HCT116 (cell line): ENCODE results near the gene NPC2. TPM values are rescaled to one million over a fixed set of nuclear protein-coding genes. Genes with fewer than 3 reads are reported as not detected.

Experiments
- ATAC-seq: fragments of 200-7000 bp; cut with Tn5 transposase; 2 replicates; pipeline ENCODE4 v1.9.1; 2020; ENCODE audit warnings: mild to moderate bottlenecking, moderate library complexity
- BruUV-seq: library from RNA; stranded (reverse); fragments of 400-500 nt; replicated peaks from 2 replicates; lab custom pipeline; 2021; lab: Mats Ljungman, UMichigan
- CTCF ChIA-PET: fragments of 300-600 bp; sonication (Branson Sonifier 250); formaldehyde crosslinking; loops from one replicate; lab custom pipeline; 2021; ENCODE audit warnings: antibody characterized with exemption; lab: Charles Lee
- POLR2A ChIA-PET: fragments of 300-600, 350-600 bp; sonication (Branson Sonifier 250); formaldehyde crosslinking; loops from one replicate; lab custom pipeline; 2021; ENCODE audit warnings: antibody characterized with exemption; lab: Charles Lee
- RAD21 ChIA-PET, 2 experiments: fragments of 300-600 bp; sonication (Branson Sonifier 250); formaldehyde crosslinking; loops; one replicate each; lab custom pipeline; 2023; ENCODE audit warnings: low total read pairs in 2 of 2; ENCODE audit not compliant: uncharacterized antibody in 2 of 2, unreplicated experiment in 2 of 2, low non-redundant PET in 1 of 2; lab: Charles Lee
- DNase-seq: peaks from one replicate; pipeline ENCODE4 v3.0.0-alpha.2; 2010; ENCODE audit warnings: low read depth, low spot score
- H2AFZ ChIP-seq: fragments of 200-600 bp; shearing (Covaris generic), sonication (generic); 2 replicates; pipeline ENCODE4 v1.6.1; 2017; ENCODE audit warnings: low read depth, mixed run types, mixed read lengths, antibody characterized with exemption, low read length; ENCODE audit not compliant: poor library complexity, severe bottlenecking
- H3K27ac ChIP-seq: 2 replicates; pipeline ENCODE4 v1.5.1; 2012; ENCODE audit warnings: low read depth, low read length
- H3K27me3 ChIP-seq: fragments of 200-600 bp; sonication (generic); 2 replicates; pipeline ENCODE4 v1.6.1; 2016; ENCODE audit warnings: mixed run types, low read length, mixed read lengths; ENCODE audit not compliant: insufficient read depth
- H3K36me3 ChIP-seq, 2 experiments: fragments of 200-500 bp in 1 of 2; fragments of 200-600 bp in 1 of 2; sonication (Bioruptor generic) in 1 of 2; sonication (generic) in 1 of 2; 2 replicates each; pipeline versions ENCODE4 v1.5.1 to v1.6.1; 2014 to 2016; ENCODE audit warnings: low read length in 2 of 2, inconsistent platforms in 1 of 2, mixed read lengths in 1 of 2, mixed run types in 1 of 2; ENCODE audit not compliant: insufficient read depth in 2 of 2, control insufficient read depth in 1 of 2
- H3K4me1 ChIP-seq, 2 experiments: fragments of 200-600 bp in 1 of 2; sonication (generic) in 1 of 2; 2 replicates each; pipeline versions ENCODE4 v1.5.1 to v1.6.1; 2012 to 2017; ENCODE audit warnings: low read length in 2 of 2, inconsistent platforms in 1 of 2, mild to moderate bottlenecking in 1 of 2, mixed read lengths in 1 of 2, mixed run types in 1 of 2, moderate library complexity in 1 of 2; ENCODE audit not compliant: insufficient read depth in 2 of 2, control insufficient read depth in 1 of 2
- H3K4me2 ChIP-seq: fragments of 200-600 bp; sonication (generic); 2 replicates; pipeline ENCODE4 v1.6.1; 2017; ENCODE audit warnings: mixed run types, low read length, mixed read lengths
- H3K4me3 ChIP-seq, 2 experiments: fragments of 200-600 bp in 1 of 2; sonication (generic) in 1 of 2; replicated peaks in 1 of 2; 2 replicates each; pipeline ENCODE4 v1.5.1; 2011 to 2016; ENCODE audit warnings: low read length in 2 of 2, control low read depth in 1 of 2, low read depth in 1 of 2, mild to moderate bottlenecking in 1 of 2, mixed read lengths in 1 of 2, mixed run types in 1 of 2
- H3K79me2 ChIP-seq: fragments of 200-600 bp; sonication (generic); 2 replicates; pipeline ENCODE4 v1.6.1; 2017; ENCODE audit warnings: mild to moderate bottlenecking, mixed run types, low read length, moderate library complexity, mixed read lengths; ENCODE audit not compliant: insufficient read depth
- H3K9ac ChIP-seq: fragments of 200-600 bp; sonication (generic); 2 replicates; pipeline ENCODE4 v1.6.1; 2016; ENCODE audit warnings: low read length, mixed read lengths
- H3K9me2 ChIP-seq: fragments of 200-600 bp; sonication (generic), shearing (Covaris generic); 2 replicates; pipeline ENCODE4 v1.6.1; 2017; ENCODE audit warnings: mixed run types, mild to moderate bottlenecking, moderate library complexity; ENCODE audit not compliant: insufficient read depth
- H3K9me3 ChIP-seq, 2 experiments: fragments of 200-500 bp in 1 of 2; fragments of 200-600 bp in 1 of 2; sonication (Bioruptor generic) in 1 of 2; sonication (generic) in 1 of 2; 2 replicates each; pipeline ENCODE4 v1.6.1; 2014 to 2017; ENCODE audit warnings: low read length in 2 of 2, mixed read lengths in 2 of 2, inconsistent platforms in 1 of 2, low read depth in 1 of 2, mild to moderate bottlenecking in 1 of 2, mixed run types in 1 of 2, moderate library complexity in 1 of 2; ENCODE audit not compliant: control insufficient read depth in 1 of 2, insufficient read depth in 1 of 2
- H4K20me1 ChIP-seq: fragments of 200-600 bp; sonication (generic), shearing (Covaris generic); 2 replicates; pipeline ENCODE4 v1.6.1; 2017; ENCODE audit warnings: mixed run types, mild to moderate bottlenecking, moderate library complexity; ENCODE audit not compliant: insufficient read depth
- EGR1 ChIP-seq: IDR thresholded peaks from 2 replicates; pipeline ENCODE4 v1.6.1; 2012; ENCODE audit warnings: low read depth
- ELF1 ChIP-seq: IDR thresholded peaks from 2 replicates; pipeline ENCODE4 v1.6.1; 2012; ENCODE audit warnings: low read depth, borderline replicate concordance
- EZH2 ChIP-seq: fragments of 200-600 bp; sonication (generic); IDR thresholded peaks from 2 replicates; pipeline ENCODE4 v1.6.1; 2017; ENCODE audit warnings: antibody characterized with exemption, mixed run types
- FOSL1 ChIP-seq: IDR thresholded peaks from 2 replicates; pipeline ENCODE4 v1.6.1; 2012; ENCODE audit warnings: low read depth
- POLR2A ChIP-seq: IDR thresholded peaks from 2 replicates; pipeline ENCODE4 v1.7.0; 2011; ENCODE audit warnings: borderline replicate concordance; ENCODE audit not compliant: insufficient read depth, insufficient read length; ENCODE audit errors: extremely low read depth
- POLR2AphosphoS5 ChIP-seq: IDR thresholded peaks from 2 replicates; pipeline ENCODE4 v1.6.1; 2011; ENCODE audit warnings: mild to moderate bottlenecking, low read depth, low read length, moderate library complexity
- SRF ChIP-seq: IDR thresholded peaks from 2 replicates; pipeline ENCODE4 v1.6.1; 2012; ENCODE audit warnings: low read depth
- TCF7L2 ChIP-seq: IDR thresholded peaks from 2 replicates; pipeline ENCODE4 v1.7.0; 2011; ENCODE audit warnings: borderline replicate concordance, inconsistent platforms; ENCODE audit not compliant: insufficient read depth, insufficient read length; ENCODE audit errors: extremely low read depth
- YY1 ChIP-seq: IDR thresholded peaks from 2 replicates; pipeline ENCODE4 v1.6.1; 2011; ENCODE audit warnings: low read length, low read depth, moderate library complexity, mild to moderate bottlenecking; ENCODE audit not compliant: insufficient replicate concordance; ENCODE audit errors: extremely low read depth
- ZBTB33 ChIP-seq: IDR thresholded peaks from 2 replicates; pipeline ENCODE4 v1.6.1; 2011; ENCODE audit warnings: mild to moderate bottlenecking, low read length, moderate library complexity; ENCODE audit not compliant: insufficient replicate concordance; ENCODE audit errors: extremely low read depth
- intact Hi-C: fragments of 100-400 bp; cut with micrococcal nuclease; formaldehyde crosslinking; loops from 2 replicates; pipeline ENCODE4 v1.10.0; 2022
- total RNA-seq: library from RNA; stranded (reverse); gene quantifications from one replicate; pipeline ENCODE4 v1.2.1, GENCODE V29; 2021; ENCODE audit not compliant: unreplicated experiment
- TF ChIP-seq, protein P1 (sequence below), 3 experiments: fragments of 200-600 bp in 1 of 3; sonication (generic) in 1 of 3; IDR thresholded peaks in 2 of 3; conservative IDR thresholded peaks in 1 of 3; 2 replicates each; pipeline ENCODE4 v1.5.1; 2012 to 2017; ENCODE audit warnings: low read depth in 2 of 3, low read length in 2 of 3, antibody characterized with exemption in 1 of 3, borderline replicate concordance in 1 of 3, control low read depth in 1 of 3, mild to moderate bottlenecking in 1 of 3, mixed read lengths in 1 of 3, mixed run types in 1 of 3, moderate library complexity in 1 of 3; ENCODE audit not compliant: insufficient read depth in 1 of 3
- TF ChIP-seq, protein P2 (sequence below): IDR thresholded peaks from 2 replicates; pipeline ENCODE4 v1.6.1; 2012; ENCODE audit warnings: low read depth

The NPC2 gene
- total RNA-seq, 1 experiment from 2014 or later = 105 TPM

GRCh38 chr14:74527736-74528280 lies 34.7 kb upstream of the NPC2 start:
- no peak overlapping the region for H2AFZ ChIP-seq
- H3K27ac ChIP-seq = no peak overlapping the region
- ChIA-PET CTCF (interaction anchor here (1.5 to 2.2 kb wide), 2 partner anchors 10 to 35 kb away, joined by 3 to 5 read pairs; partner anchors contain the start of genes ISCA2 and NPC2), POLR2A (no interaction called here), RAD21 (no interaction called here)
- H3K9me3 ChIP-seq = no peaks in the 10 kb centered on the region
- peaks cover 10 to 26% of the 10 kb centered on the region in 2 experiments for H3K4me1 ChIP-seq
- no peak for ATAC-seq
- H3K27me3 ChIP-seq = no peaks in the 10 kb centered on the region
- H3K9ac ChIP-seq = no peak overlapping the region
- no peaks in the 10 kb centered on the region for H3K79me2 ChIP-seq
- BruUV-seq = no TSS peak
- no peak for TF ChIP-seq ELF1
- no peak for TF ChIP-seq SRF
- TF ChIP-seq POLR2A = no peak
- TF ChIP-seq EZH2 = no peak
- TF ChIP-seq, protein P1, sequence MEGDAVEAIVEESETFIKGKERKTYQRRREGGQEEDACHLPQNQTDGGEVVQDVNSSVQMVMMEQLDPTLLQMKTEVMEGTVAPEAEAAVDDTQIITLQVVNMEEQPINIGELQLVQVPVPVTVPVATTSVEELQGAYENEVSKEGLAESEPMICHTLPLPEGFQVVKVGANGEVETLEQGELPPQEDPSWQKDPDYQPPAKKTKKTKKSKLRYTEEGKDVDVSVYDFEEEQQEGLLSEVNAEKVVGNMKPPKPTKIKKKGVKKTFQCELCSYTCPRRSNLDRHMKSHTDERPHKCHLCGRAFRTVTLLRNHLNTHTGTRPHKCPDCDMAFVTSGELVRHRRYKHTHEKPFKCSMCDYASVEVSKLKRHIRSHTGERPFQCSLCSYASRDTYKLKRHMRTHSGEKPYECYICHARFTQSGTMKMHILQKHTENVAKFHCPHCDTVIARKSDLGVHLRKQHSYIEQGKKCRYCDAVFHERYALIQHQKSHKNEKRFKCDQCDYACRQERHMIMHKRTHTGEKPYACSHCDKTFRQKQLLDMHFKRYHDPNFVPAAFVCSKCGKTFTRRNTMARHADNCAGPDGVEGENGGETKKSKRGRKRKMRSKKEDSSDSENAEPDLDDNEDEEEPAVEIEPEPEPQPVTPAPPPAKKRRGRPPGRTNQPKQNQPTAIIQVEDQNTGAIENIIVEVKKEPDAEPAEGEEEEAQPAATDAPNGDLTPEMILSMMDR (IDR thresholded peaks at IDR 0.05 in 2 of 3, conservative IDR thresholded peaks at IDR 0.05 in 1 of 3; ENCODE audit: borderline replicate concordance in 1 of 3, insufficient read depth in 1 of 3, low read depth in 2 of 3, low read length in 2 of 3) = no peak
- no peak for TF ChIP-seq POLR2AphosphoS5
- TF ChIP-seq ZBTB33 = no peak
- TF ChIP-seq YY1 = no peak
- TF ChIP-seq EGR1 = no peak
- TF ChIP-seq, protein P2, sequence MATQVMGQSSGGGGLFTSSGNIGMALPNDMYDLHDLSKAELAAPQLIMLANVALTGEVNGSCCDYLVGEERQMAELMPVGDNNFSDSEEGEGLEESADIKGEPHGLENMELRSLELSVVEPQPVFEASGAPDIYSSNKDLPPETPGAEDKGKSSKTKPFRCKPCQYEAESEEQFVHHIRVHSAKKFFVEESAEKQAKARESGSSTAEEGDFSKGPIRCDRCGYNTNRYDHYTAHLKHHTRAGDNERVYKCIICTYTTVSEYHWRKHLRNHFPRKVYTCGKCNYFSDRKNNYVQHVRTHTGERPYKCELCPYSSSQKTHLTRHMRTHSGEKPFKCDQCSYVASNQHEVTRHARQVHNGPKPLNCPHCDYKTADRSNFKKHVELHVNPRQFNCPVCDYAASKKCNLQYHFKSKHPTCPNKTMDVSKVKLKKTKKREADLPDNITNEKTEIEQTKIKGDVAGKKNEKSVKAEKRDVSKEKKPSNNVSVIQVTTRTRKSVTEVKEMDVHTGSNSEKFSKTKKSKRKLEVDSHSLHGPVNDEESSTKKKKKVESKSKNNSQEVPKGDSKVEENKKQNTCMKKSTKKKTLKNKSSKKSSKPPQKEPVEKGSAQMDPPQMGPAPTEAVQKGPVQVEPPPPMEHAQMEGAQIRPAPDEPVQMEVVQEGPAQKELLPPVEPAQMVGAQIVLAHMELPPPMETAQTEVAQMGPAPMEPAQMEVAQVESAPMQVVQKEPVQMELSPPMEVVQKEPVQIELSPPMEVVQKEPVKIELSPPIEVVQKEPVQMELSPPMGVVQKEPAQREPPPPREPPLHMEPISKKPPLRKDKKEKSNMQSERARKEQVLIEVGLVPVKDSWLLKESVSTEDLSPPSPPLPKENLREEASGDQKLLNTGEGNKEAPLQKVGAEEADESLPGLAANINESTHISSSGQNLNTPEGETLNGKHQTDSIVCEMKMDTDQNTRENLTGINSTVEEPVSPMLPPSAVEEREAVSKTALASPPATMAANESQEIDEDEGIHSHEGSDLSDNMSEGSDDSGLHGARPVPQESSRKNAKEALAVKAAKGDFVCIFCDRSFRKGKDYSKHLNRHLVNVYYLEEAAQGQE = no peak
- TF ChIP-seq FOSL1 = no peak
- no peak for TF ChIP-seq TCF7L2
- no peaks in the 10 kb centered on the region for H3K9me2 ChIP-seq
- no peak overlapping the region for H3K4me3 ChIP-seq
- H3K4me2 ChIP-seq = no peak overlapping the region
- no peaks in the 10 kb centered on the region for H4K20me1 ChIP-seq
- H3K36me3 ChIP-seq = no peaks in the 10 kb centered on the region
- intact Hi-C loops = no loop called here
- no peak for DNase-seq
